Cardiac muscle cell (in vitro differentiated cells and primary cell): ENCODE results near the gene CABS1. TPM values are rescaled to one million over a fixed set of nuclear protein-coding genes. Genes with fewer than 3 reads are reported as not detected.

Experiments used
- DNase-seq, 2 donors: peaks; one replicate each; pipeline versions ENCODE4 v3.0.0 to v3.0.0-alpha.2; 2010 to 2017; ENCODE audit warnings: low read depth in 1 of 2, low spot score in 1 of 2
- H3K27ac ChIP-seq: fragments of 200-600 bp; sonication (generic); 2 replicates; pipeline ENCODE4 v1.5.1; 2016
- H3K27me3 ChIP-seq: fragments of 200-600 bp; sonication (generic); 2 replicates; pipeline ENCODE4 v1.6.0; 2016; ENCODE audit warnings: control low read depth
- H3K36me3 ChIP-seq: fragments of 200-600 bp; sonication (generic); 2 replicates; pipeline ENCODE4 v1.5.1; 2016; ENCODE audit warnings: control low read depth
- H3K4me1 ChIP-seq: fragments of 200-600 bp; sonication (generic); 2 replicates; pipeline ENCODE4 v1.8.1; 2017; ENCODE audit warnings: low read depth, mild to moderate bottlenecking, mixed run types
- H3K4me3 ChIP-seq: fragments of 200-600 bp; sonication (generic); 2 replicates; pipeline ENCODE4 v1.5.1; 2016; ENCODE audit warnings: mild to moderate bottlenecking
- H3K9me3 ChIP-seq: fragments of 200-600 bp; sonication (generic); 2 replicates; pipeline ENCODE4 v1.5.1; 2017; ENCODE audit warnings: low read depth, mild to moderate bottlenecking, control low read depth
- CTCF ChIP-seq: IDR thresholded peaks from 2 replicates; pipeline ENCODE4 v1.5.1; 2012; ENCODE audit warnings: low read depth, mild to moderate bottlenecking, low read length
- polyA plus RNA-seq: library from polyadenylated mRNA; unstranded; fragments of >200 nt; fragmentation: Nextera tagmentation; extraction: Ambion mirVana; gene quantifications from 2 replicates; pipeline ENCODE4 v1.2.1, GENCODE V29; 2016
- total RNA-seq: library from RNA; depleted of rRNA; stranded (reverse); fragments of >200 nt; gene quantifications from 2 replicates; pipeline ENCODE4 v1.2.3, GENCODE V29; 2016

Gene CABS1
- total and polyA plus RNA-seq, 2 experiments from 2014 or later, result 0.55 TPM; not detected in 1

- TF ChIP-seq CTCF, result no peak
- no peak for DNase-seq
These were observed 34.6 kb upstream of the CABS1 start for GRCh38 chr4:70300215-70300614.

GRCh38 chr4:70303090-70303489 lies 31.7 kb upstream of the CABS1 start:
- Histone ChIP-seq H3K27ac (no peak overlapping the region), H3K4me3 (no peak overlapping the region), H3K27me3 (no peaks in the 10 kb centered on the region), H3K36me3 (no peaks in the 10 kb centered on the region), H3K9me3 (no peaks in the 10 kb centered on the region), H3K4me1 (no peaks in the 10 kb centered on the region)
- DNase-seq, result no peak
- no peak for TF ChIP-seq CTCF

More at GRCh38 chr4:70300215-70300614, 34.6 kb upstream of the CABS1 start:
- no peaks in the 10 kb centered on the region for H3K4me1 ChIP-seq
- no peaks in the 10 kb centered on the region for H3K9me3 ChIP-seq
- no peaks in the 10 kb centered on the region for H3K36me3 ChIP-seq
- no peak overlapping the region for H3K27ac ChIP-seq
- H3K4me3 ChIP-seq, result no peak overlapping the region
- no peaks in the 10 kb centered on the region for H3K27me3 ChIP-seq

GRCh38 chr4:70305601-70306000 lies 29.2 kb upstream of the CABS1 start:
- Histone ChIP-seq H3K27ac (no peak overlapping the region), H3K4me1 (no peaks in the 10 kb centered on the region), H3K36me3 (no peaks in the 10 kb centered on the region), H3K4me3 (no peak overlapping the region), H3K27me3 (no peaks in the 10 kb centered on the region), H3K9me3 (no peaks in the 10 kb centered on the region)
- no peak for TF ChIP-seq CTCF
- no peak for DNase-seq

GRCh38 chr4:70306076-70306475 lies 28.7 kb upstream of the CABS1 start:
- no peaks in the 10 kb centered on the region for H3K9me3 ChIP-seq
- H3K27me3 ChIP-seq, result no peaks in the 10 kb centered on the region
- DNase-seq, result no peak
- no peak for TF ChIP-seq CTCF
- no peak overlapping the region for H3K27ac ChIP-seq
- H3K36me3 ChIP-seq, result no peaks in the 10 kb centered on the region
- no peaks in the 10 kb centered on the region for H3K4me1 ChIP-seq
- H3K4me3 ChIP-seq, result no peak overlapping the region

- Histone ChIP-seq H3K27ac (no peak overlapping the region), H3K27me3 (no peaks in the 10 kb centered on the region), H3K4me3 (no peak overlapping the region), H3K4me1 (peaks cover 10% of the 10 kb centered on the region), H3K36me3 (no peaks in the 10 kb centered on the region), H3K9me3 (no peaks in the 10 kb centered on the region)
- TF ChIP-seq CTCF, result no peak
- DNase-seq, result no peak
These were observed 21.0 kb upstream of the CABS1 start for GRCh38 chr4:70313736-70314135.

- peaks cover 10% of the 10 kb centered on the region for H3K4me1 ChIP-seq
- H3K36me3 ChIP-seq, result no peaks in the 10 kb centered on the region
- no peaks in the 10 kb centered on the region for H3K27me3 ChIP-seq
- DNase-seq, result no peak
- H3K27ac ChIP-seq, result no peak overlapping the region
- no peaks in the 10 kb centered on the region for H3K9me3 ChIP-seq
- no peak overlapping the region for H3K4me3 ChIP-seq
- no peak for TF ChIP-seq CTCF
These were observed 18.9 kb upstream of the CABS1 start for GRCh38 chr4:70315928-70316327.
